Measurements from ENCODE around the gene YIF1A. TPM values are rescaled to one million over a fixed set of nuclear protein-coding genes. Genes with fewer than 3 reads are reported as not detected.

The YIF1A gene
- total RNA-seq (2014; rRNA removed; shearing (Covaris generic)) = 286 and 299 TPM in 2 replicates

- peak; percentile 100 for DNase-seq (ENCODE audit: low spot score)
Measured at GRCh38 chr11:66288671-66289547, at the start of gene YIF1A. Gene YIF1A (minus strand): TSS chr11:66289143. CDS start chr11:66288985, 158 bp downstream.

- DNase-seq (ENCODE audit: low spot score) = no peak
Measured at GRCh38 chr11:66337103-66337899, 48.4 kb upstream of the YIF1A start.

GRCh38 chr11:66336234-66337102 is 47.5 kb upstream of the YIF1A start, which contains the start of gene RIN1:
Gene RIN1 (minus strand): TSS chr11:66336434. CDS start chr11:66336402, 32 bp downstream.
- peak; percentile 79 for DNase-seq (ENCODE audit: low spot score)

- DNase-seq (ENCODE audit: low spot score) = peak; percentile 46
Measured at GRCh38 chr11:66335531-66336233, 46.7 kb upstream of the YIF1A start.

GRCh38 chr11:66334605-66335442 is 45.9 kb upstream of the YIF1A start:
- DNase-seq (ENCODE audit: low spot score) = no peak

GRCh38 chr11:66333896-66334604 is 45.1 kb upstream of the YIF1A start:
- DNase-seq (ENCODE audit: low spot score) = no peak

GRCh38 chr11:66333220-66333877 is 44.4 kb upstream of the YIF1A start:
- no peak for DNase-seq (ENCODE audit: low spot score)

GRCh38 chr11:66332371-66333219 is 43.7 kb upstream of the YIF1A start:
- no peak for DNase-seq (ENCODE audit: low spot score)

GRCh38 chr11:66331542-66332370 is 42.8 kb upstream of the YIF1A start:
- no peak for DNase-seq (ENCODE audit: low spot score)

GRCh38 chr11:66330931-66331330 is 42.0 kb upstream of the YIF1A start:
- DNase-seq (ENCODE audit: low spot score) = no peak

GRCh38 chr11:66329165-66329673 is 40.3 kb upstream of the YIF1A start:
- no peak for DNase-seq (ENCODE audit: low spot score)

- DNase-seq (ENCODE audit: low spot score) = peak; percentile 83
Measured at GRCh38 chr11:66328302-66329144, 39.6 kb upstream of the YIF1A start.

- no peak for DNase-seq (ENCODE audit: low spot score)
Measured at GRCh38 chr11:66328031-66328301, 39.0 kb upstream of the YIF1A start.

GRCh38 chr11:66327171-66328030 is 38.5 kb upstream of the YIF1A start:
- DNase-seq (ENCODE audit: low spot score) = no peak

Measured in HT-29 (cell line).